Testis (tissue), 2 donors: ENCODE data around the gene ENAH.

Experiments used
- POLR2A ChIP-seq: fragments of 450-650 bp; IDR thresholded peaks from one replicate; pipeline ENCODE4 v1.6.1; 2017; ENCODE audit warnings: antibody characterized with exemption, mild to moderate bottlenecking, moderate library complexity
- TF ChIP-seq, protein P1 (sequence below), 3 experiments: fragments of 450-650 bp in 2 of 3; fragments of 200-600 bp in 1 of 3; sonication (generic) in 1 of 3; IDR thresholded peaks; one replicate each; pipeline ENCODE4 v1.5.1; 2016 to 2019; ENCODE audit warnings: antibody characterized with exemption in 3 of 3, mild to moderate bottlenecking in 2 of 3, moderate library complexity in 1 of 3

DNA sequence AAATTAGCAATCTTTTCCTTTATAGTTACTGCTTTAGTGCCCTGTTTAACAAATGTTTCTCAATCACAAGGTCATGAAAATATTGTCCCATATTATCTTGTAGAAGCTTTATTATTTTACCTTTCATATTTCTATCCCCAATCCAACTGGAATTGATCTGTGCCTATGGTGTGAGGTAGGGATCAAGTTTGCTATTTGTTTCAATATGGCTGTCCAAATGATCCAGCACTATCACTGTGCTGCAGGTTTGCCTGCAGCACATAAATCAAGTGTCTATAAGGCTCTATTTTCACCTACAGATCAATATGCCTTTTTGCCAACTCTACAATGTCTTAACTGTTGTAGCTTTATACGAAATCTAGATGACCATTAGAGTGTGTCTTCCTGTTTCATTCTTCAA lies 96.2 kb downstream of the ENAH start:
- TF ChIP-seq, protein P1, sequence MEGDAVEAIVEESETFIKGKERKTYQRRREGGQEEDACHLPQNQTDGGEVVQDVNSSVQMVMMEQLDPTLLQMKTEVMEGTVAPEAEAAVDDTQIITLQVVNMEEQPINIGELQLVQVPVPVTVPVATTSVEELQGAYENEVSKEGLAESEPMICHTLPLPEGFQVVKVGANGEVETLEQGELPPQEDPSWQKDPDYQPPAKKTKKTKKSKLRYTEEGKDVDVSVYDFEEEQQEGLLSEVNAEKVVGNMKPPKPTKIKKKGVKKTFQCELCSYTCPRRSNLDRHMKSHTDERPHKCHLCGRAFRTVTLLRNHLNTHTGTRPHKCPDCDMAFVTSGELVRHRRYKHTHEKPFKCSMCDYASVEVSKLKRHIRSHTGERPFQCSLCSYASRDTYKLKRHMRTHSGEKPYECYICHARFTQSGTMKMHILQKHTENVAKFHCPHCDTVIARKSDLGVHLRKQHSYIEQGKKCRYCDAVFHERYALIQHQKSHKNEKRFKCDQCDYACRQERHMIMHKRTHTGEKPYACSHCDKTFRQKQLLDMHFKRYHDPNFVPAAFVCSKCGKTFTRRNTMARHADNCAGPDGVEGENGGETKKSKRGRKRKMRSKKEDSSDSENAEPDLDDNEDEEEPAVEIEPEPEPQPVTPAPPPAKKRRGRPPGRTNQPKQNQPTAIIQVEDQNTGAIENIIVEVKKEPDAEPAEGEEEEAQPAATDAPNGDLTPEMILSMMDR (IDR thresholded peaks at IDR 0.05), result no peak
- TF ChIP-seq POLR2A, result no peak
